Ishikawa (cell line): ENCODE measurements around the gene ANGPT4.

Experiments
- EP300 ChIP-seq: IDR thresholded peaks from 2 replicates; pipeline ENCODE4 v1.6.1; 2012; ENCODE audit warnings: borderline replicate concordance
- NFIC ChIP-seq: IDR thresholded peaks from 2 replicates; pipeline ENCODE4 v1.6.1; 2012
- TEAD4 ChIP-seq: IDR thresholded peaks from 2 replicates; pipeline ENCODE4 v1.6.1; 2012
- TF ChIP-seq, protein P1 (sequence below): IDR thresholded peaks from 2 replicates; pipeline ENCODE4 v1.6.1; 2012
- TF ChIP-seq, protein P2 (sequence below): IDR thresholded peaks from 2 replicates; pipeline ENCODE4 v1.6.1; 2012; ENCODE audit warnings: low read depth, mild to moderate bottlenecking

DNA sequence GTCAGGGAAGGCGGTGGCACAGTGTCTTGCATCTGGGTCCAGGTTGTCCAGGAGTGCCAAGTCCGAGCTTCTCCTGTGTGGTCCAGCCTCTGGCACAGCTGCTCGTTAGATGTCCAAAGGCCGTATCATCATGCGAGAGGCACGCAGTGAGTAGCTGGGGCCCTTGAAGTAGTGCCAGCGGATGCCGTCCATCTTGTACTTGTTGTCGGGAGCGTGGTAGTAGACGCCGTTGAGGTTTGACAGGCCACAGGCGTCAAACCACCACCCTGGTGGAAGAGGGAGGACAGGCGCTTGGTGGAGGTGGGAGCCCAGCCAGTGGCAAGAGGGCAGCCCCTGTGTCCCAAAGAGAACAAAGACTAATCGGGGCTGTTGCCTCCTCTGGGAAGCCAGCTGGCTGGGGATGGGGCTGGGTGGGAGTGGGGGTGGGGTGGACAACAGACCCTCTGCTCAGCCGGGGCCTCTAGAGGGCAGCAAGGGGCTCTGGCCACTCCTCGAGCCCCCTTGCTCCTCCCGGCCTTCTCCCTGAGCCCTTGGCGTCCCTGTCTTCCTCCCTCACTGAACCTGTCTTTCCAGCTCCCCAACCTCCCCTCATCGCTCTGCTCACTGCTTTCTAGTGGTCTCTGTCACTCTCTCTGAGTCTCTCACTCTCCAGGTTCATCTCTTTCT, 43.1 kb downstream of the ANGPT4 start:
- no peak for TF ChIP-seq EP300
- TF ChIP-seq TEAD4, result no peak
- TF ChIP-seq NFIC, result no peak
- TF ChIP-seq, protein P1, sequence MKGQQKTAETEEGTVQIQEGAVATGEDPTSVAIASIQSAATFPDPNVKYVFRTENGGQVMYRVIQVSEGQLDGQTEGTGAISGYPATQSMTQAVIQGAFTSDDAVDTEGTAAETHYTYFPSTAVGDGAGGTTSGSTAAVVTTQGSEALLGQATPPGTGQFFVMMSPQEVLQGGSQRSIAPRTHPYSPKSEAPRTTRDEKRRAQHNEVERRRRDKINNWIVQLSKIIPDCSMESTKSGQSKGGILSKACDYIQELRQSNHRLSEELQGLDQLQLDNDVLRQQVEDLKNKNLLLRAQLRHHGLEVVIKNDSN, result no peak
- TF ChIP-seq, protein P2, sequence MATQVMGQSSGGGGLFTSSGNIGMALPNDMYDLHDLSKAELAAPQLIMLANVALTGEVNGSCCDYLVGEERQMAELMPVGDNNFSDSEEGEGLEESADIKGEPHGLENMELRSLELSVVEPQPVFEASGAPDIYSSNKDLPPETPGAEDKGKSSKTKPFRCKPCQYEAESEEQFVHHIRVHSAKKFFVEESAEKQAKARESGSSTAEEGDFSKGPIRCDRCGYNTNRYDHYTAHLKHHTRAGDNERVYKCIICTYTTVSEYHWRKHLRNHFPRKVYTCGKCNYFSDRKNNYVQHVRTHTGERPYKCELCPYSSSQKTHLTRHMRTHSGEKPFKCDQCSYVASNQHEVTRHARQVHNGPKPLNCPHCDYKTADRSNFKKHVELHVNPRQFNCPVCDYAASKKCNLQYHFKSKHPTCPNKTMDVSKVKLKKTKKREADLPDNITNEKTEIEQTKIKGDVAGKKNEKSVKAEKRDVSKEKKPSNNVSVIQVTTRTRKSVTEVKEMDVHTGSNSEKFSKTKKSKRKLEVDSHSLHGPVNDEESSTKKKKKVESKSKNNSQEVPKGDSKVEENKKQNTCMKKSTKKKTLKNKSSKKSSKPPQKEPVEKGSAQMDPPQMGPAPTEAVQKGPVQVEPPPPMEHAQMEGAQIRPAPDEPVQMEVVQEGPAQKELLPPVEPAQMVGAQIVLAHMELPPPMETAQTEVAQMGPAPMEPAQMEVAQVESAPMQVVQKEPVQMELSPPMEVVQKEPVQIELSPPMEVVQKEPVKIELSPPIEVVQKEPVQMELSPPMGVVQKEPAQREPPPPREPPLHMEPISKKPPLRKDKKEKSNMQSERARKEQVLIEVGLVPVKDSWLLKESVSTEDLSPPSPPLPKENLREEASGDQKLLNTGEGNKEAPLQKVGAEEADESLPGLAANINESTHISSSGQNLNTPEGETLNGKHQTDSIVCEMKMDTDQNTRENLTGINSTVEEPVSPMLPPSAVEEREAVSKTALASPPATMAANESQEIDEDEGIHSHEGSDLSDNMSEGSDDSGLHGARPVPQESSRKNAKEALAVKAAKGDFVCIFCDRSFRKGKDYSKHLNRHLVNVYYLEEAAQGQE, result no peak
